ENCODE results near the gene CLEC3B. TPM values are rescaled to one million over a fixed set of nuclear protein-coding genes. Genes with fewer than 3 reads are reported as not detected.

The CLEC3B gene
- total RNA-seq, 2 experiments from 2014 or later, result not detected

DNA sequence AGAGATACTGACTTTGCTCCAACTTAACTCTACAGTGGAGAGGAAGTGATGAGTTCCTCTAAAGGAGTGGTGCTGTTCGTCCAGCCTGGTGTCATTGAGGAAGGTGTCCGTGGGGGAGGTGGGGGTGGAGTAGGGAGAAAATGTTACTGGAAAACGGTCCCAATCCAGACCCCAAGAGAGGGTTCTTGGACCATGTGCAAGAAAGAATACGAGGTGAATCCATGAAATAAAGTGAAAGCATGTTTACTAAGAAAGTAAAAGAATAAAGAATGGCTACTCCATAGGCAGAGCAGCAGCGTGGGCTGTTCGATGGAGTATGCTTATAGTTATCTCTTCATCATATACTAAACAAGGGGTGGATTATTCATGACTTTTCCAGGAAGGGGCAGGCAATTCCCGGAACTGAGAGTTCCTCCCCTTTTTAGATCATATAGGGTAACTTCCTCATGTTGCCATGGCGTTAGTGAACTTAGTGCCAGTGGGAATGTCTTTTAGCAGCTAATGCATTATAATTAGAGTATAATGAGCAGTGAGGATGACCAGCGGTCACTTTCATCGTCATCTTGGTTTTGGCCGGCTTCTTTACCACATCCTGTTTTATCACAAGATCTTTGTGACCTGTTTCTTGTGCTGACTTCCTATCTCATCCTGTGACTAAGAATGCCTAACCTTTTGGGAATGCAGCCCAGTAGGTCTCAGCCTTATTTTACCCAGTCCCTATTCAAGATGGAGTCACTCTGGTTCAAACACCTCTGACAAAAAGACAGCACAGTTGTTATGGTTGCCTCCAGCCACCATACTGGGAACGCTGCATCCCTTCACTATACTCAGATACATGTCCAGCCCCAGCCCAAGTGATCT is 38.6 kb downstream of the CLEC3B start:
- H3K9me3 Mint-ChIP-seq, result no peaks in the 10 kb centered on the region
- ChIA-PET POLR2A (no interaction called here), CTCF (interaction anchor here (1.1 to 3.7 kb wide), 3 partner anchors 10 to 23 kb away, joined by 3 to 13 read pairs (median 8); no protein-coding TSS in a partner anchor)
- H3K27me3 Mint-ChIP-seq, result peaks cover 1% of the 10 kb centered on the region
- peak; percentile 83 for ATAC-seq
- TF ChIP-seq, protein P1, sequence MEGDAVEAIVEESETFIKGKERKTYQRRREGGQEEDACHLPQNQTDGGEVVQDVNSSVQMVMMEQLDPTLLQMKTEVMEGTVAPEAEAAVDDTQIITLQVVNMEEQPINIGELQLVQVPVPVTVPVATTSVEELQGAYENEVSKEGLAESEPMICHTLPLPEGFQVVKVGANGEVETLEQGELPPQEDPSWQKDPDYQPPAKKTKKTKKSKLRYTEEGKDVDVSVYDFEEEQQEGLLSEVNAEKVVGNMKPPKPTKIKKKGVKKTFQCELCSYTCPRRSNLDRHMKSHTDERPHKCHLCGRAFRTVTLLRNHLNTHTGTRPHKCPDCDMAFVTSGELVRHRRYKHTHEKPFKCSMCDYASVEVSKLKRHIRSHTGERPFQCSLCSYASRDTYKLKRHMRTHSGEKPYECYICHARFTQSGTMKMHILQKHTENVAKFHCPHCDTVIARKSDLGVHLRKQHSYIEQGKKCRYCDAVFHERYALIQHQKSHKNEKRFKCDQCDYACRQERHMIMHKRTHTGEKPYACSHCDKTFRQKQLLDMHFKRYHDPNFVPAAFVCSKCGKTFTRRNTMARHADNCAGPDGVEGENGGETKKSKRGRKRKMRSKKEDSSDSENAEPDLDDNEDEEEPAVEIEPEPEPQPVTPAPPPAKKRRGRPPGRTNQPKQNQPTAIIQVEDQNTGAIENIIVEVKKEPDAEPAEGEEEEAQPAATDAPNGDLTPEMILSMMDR (IDR thresholded peaks at IDR 0.05), result no peak
- peaks cover 26% of the 10 kb centered on the region for H3K4me1 Mint-ChIP-seq (ENCODE audit: low read depth)
- intact Hi-C loops (cut with micrococcal nuclease), result loop anchor here (5.0 kb wide), 1 partner anchor 48 kb away; no protein-coding TSS in a partner anchor
- H3K4me3 Mint-ChIP-seq, result peak overlapping the region; percentile 28
- H3K27ac Mint-ChIP-seq, result peak overlapping the region; percentile 73
- no peaks in the 10 kb centered on the region for H3K36me3 Mint-ChIP-seq (ENCODE audit: low read depth)
- DNase-seq, result peak; percentile 82

DNA sequence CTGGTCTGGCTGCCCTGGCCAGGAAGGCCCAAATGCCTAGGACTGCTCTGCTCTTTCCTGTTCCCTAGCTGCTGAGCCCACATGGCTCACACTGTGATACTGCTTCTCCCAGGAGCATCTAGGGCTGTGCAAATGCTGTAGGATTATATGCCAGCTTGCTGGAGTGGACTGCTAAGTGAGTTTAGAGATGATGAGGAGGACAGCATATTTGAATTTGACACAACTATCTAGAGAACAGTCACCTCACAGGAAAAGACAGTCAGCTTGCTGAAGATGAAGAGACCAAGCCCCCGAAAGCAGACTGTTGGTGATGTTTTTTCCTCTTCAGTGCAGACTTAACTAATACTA is 39.2 kb downstream of the CLEC3B start:
- ChIA-PET POLR2A (no interaction called here), CTCF (interaction anchor here (1.1 to 3.7 kb wide), 3 partner anchors 10 to 24 kb away, joined by 3 to 13 read pairs (median 8); no protein-coding TSS in a partner anchor)
- ATAC-seq (no peak), DNase-seq (no peak)
- peaks cover 1% of the 10 kb centered on the region for H3K27me3 Mint-ChIP-seq
- TF ChIP-seq, protein P1 (IDR thresholded peaks at IDR 0.05), result no peak
- no peaks in the 10 kb centered on the region for H3K36me3 Mint-ChIP-seq (ENCODE audit: low read depth)
- H3K27ac Mint-ChIP-seq, result no peak overlapping the region
- H3K4me1 Mint-ChIP-seq (ENCODE audit: low read depth), result peaks cover 26% of the 10 kb centered on the region
- H3K4me3 Mint-ChIP-seq, result no peak overlapping the region
- H3K9me3 Mint-ChIP-seq, result no peaks in the 10 kb centered on the region
- intact Hi-C loops (cut with micrococcal nuclease), result loop anchor here (5.0 kb wide), 1 partner anchor 47 kb away; no protein-coding TSS in a partner anchor

GRCh38 chr3:45066109-45066801 is 40.2 kb downstream of the CLEC3B start:
- Mint-ChIP-seq H3K27me3 (peaks cover 1% of the 10 kb centered on the region), H3K4me3 (no peak overlapping the region), H3K4me1 (ENCODE audit: low read depth) (peaks cover 26% of the 10 kb centered on the region), H3K9me3 (no peaks in the 10 kb centered on the region), H3K27ac (no peak overlapping the region), H3K36me3 (ENCODE audit: low read depth) (no peaks in the 10 kb centered on the region)
- TF ChIP-seq, protein P1 (IDR thresholded peaks at IDR 0.05), result no peak
- CTCF ChIA-PET, result interaction anchor here (1.1 to 3.7 kb wide), 3 partner anchors 10 to 25 kb away, joined by 4 to 13 read pairs (median 8); no protein-coding TSS in a partner anchor
- POLR2A ChIA-PET, result no interaction called here
- no peak for DNase-seq
- intact Hi-C loops (cut with micrococcal nuclease), result loop anchor here (5.0 kb wide), 1 partner anchor 46 kb away; no protein-coding TSS in a partner anchor
- ATAC-seq, result no peak

DNA sequence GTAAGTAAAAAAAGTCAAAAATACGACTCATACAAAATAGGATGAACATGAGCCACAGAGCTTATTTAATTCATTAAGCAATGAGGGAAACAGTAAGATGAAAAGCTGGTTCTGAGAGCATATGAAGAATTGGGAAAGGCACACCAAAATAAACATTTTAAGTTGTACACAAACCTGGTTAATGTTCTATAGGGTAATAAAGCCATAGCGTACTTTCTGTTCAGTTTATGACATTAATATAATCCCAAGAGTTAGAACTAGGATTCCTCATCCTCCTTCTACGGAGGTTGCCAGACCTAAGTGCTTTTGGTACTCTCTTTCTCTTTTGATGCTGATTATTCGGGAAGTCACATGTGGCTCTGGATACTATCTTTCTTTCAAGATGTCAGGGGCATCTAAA is 41.4 kb downstream of the CLEC3B start:
- H3K4me3 Mint-ChIP-seq, result no peak overlapping the region
- peaks cover 26% of the 10 kb centered on the region for H3K4me1 Mint-ChIP-seq (ENCODE audit: low read depth)
- ChIA-PET POLR2A (no interaction called here), CTCF (interaction anchor here (1.1 to 3.7 kb wide), 2 partner anchors 12 to 26 kb away, joined by 4 to 13 read pairs; no protein-coding TSS in a partner anchor)
- TF ChIP-seq, protein P1 (IDR thresholded peaks at IDR 0.05), result no peak
- H3K27me3 Mint-ChIP-seq, result no peaks in the 10 kb centered on the region
- H3K9me3 Mint-ChIP-seq, result no peaks in the 10 kb centered on the region
- no peak overlapping the region for H3K27ac Mint-ChIP-seq
- ATAC-seq, result no peak
- no peaks in the 10 kb centered on the region for H3K36me3 Mint-ChIP-seq (ENCODE audit: low read depth)
- intact Hi-C loops (cut with micrococcal nuclease), result loop anchor here (5.0 kb wide), 1 partner anchor 45 kb away; no protein-coding TSS in a partner anchor
- DNase-seq, result no peak

Data from activated CD8-positive, alpha-beta T cell treated with anti-CD3 and anti-CD28 coated beads for 36 hours (primary cell).